Epidermal melanocyte (primary cell): ENCODE results near the gene EARS2.
"Not testable (repeated sequence)": the region's sequence is repeated elsewhere in the genome, so short reads cannot be mapped to it uniquely, and the experiment has no call there.

ENCODE experiments used
- DNase-seq: peaks from one replicate; pipeline ENCODE4 v3.0.0; 2011; ENCODE audit warnings: low spot score; ENCODE audit not compliant: insufficient read length

EARS2 gene

GRCh38 chr16:23556881-23557778, at the start of gene EARS2, which contains the start of gene UBFD1:
Gene EARS2 (minus strand): TSS chr16:23557350. CDS start chr16:23557343, 7 bp downstream.
Gene UBFD1 (plus strand): TSS chr16:23557727. CDS start chr16:23557743, 16 bp downstream.
- peak; percentile 89 for DNase-seq

- DNase-seq = no peak
Measured at GRCh38 chr16:23597003-23597756, 40.0 kb upstream of the EARS2 start.

DNA sequence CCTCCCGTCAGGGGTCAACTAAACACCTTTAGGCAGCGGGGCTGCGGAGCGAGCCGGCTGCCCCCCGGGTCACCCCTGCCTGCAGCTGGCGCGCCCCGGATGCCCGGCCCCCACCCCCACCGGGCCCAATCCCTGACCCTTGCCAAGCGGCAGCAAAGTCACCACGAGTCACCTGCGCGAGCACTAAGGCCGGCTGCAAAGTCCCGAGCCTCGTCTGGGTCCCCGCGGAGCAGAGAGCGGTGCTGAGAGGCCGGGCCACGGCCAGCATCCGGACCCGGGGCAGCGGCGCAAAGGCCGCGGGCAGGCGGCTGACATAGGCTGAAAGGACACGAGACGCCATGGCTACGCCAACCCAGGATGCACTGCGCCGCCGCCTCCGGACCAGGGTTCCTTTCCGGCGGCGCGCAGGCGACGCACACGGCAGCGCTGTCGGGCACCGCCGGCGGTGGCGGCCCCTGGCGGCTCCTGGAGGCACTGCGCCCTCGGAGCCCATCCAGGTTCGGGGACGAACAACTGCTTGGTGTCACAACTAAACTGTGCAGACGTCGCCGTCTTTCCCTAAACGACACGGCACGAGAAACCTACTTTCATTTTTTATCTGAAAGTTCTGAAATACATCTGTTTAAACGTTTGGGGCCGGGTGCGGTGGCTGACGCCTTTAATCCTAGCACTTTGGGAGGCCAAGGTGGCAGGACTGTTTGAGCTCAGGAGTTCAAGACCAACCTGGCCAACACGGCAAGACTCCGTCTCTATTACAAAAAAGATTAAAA, 39.0 kb upstream of the EARS2 start, which contains the start of gene NDUFAB1:
Gene NDUFAB1 (minus strand): TSS at position 366 of the 770 bp plus-strand sequence. CDS start 26 bp downstream, at position 340.
- peak; percentile 74 for DNase-seq

DNA sequence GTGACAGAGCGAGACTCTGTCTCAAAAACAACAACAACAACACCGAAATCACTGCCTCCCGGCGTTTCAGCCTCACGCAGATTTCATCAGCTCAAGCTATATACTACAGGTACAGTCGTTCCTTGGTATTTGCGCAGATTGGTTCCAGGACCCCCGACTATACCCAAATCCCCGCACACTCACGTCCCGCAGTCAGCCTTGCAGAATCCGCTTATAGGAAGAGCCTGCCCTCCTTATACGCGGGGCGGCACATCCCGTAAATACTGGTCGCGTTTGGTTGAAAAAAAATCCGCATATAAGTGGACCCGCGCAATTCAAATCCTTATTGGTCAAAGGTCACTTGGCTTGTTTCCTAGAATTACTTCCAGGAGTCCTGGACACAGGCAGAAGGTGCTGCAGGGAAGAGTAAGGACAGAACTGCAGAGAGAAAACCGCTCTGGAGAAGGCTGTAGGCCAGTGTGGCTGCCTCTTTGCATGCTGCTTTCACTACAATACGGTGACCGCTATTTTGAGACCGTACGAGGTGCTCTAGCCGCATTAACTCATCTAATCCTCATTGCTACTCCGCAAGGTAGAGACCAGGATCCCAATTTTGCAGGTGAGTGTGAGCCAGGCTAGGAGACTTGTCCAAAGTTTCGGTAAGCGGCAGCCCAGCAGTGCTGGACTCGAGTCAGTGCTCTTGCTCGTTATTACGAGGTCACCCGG, 38.2 kb upstream of the EARS2 start:
- DNase-seq = no peak

- DNase-seq = no peak
Measured at GRCh38 chr16:23594186-23594585, 37.0 kb upstream of the EARS2 start.

- DNase-seq = no peak
Measured at GRCh38 chr16:23590181-23590580, 33.0 kb upstream of the EARS2 start.

DNA sequence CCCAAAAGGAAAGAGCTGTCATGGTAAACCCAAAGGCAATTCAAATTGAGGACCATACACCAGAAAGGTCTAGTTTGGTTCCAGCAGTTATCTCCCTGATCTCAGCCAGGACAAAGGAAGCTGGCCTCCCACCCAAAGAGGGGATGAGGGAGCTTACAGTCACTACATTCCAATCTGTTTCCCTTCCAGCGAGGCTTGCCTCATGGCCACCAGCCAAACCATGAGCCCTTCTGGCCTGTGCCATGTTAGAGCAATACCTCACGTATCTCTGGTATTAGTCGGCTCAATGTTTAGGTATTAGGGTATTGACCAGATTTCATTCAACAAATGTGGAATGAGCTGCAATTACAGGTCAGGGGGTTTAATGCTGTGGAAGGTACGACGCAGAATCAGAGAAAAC, 30.6 kb upstream of the EARS2 start:
- DNase-seq = no peak

DNA sequence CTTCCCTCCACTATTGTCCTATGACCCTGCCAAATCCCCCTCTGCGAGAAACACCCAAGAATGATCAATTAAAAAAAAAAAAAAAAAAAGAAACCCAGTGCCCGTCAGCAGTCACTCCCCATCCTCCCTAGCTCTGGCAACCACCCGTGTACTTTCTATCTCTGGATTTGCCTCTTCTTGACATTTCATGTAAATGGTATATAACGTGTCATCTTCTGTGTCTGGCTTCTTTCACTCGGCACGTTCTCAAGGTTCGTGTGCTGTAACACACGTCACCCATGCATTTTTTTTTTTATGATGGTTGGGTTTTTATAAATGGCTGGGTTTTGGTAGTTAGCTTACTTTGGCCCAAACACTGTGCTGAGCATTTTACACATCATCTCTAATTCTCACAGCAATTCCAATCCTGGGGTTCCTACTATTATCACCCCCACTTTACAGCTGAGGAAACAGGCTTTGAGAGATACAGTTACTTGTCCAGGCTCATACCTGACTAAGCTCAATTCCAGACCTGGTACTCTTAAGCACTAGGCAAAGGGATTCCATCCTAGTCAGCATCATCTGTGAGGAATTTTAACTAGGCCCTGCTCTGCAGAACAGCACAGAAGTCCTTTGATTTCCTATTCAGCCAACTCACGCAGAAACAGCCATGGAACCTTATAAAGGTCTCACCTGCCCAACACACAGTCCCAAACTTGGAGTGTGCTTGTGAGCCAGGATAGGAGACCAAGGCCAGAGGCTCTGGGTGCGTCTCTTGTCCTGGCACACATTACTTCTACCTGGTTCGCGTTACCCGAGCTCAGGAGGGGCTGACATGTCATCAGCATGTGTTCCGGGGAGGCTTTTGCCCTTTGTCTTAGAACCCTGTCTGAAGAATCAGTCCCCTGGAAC, 27.3 kb upstream of the EARS2 start:
- DNase-seq = no peak

GRCh38 chr16:23583271-23583670, 26.1 kb upstream of the EARS2 start:
- not testable (repeated sequence) for DNase-seq

DNA sequence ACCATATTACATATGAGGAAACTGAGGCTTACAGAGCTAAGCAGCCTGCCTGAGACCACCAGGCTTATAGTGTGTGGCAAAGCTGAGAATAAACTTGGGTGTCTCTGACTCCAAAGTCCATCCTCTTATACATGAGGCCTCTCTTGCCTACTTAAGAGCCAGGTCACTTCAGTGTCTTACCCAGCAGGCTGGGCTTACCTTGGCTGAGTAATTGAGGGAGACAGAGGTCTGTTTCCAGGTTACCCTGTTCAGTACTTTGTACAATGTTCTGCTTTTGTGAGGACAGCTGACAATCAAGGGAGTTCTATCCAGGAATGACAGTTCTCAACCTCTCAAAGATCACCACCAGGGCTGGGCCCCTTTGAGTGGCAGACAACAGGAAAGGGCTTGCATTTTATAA, 24.6 kb upstream of the EARS2 start:
- no peak for DNase-seq

- DNase-seq = no peak
Measured at GRCh38 chr16:23580391-23580790, 23.2 kb upstream of the EARS2 start.

DNA sequence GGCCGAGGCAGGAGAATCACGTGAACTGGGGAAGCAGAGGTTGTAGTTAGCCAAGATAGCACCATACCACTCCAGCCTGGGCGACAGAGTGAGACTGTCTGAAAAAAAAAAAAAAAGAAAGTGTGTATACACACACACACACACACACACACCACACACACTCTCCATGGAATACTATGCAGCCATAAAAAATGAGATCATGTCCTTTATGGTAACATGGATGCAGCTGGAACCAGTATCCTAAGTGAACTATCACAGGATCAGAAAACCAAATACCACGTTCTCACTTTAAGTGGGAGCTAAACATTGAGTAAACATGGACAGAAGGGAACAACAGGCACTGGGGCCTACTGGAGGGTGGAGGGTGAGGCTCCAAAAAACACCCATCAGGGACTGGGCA, 22.2 kb upstream of the EARS2 start:
- DNase-seq = no peak

DNA sequence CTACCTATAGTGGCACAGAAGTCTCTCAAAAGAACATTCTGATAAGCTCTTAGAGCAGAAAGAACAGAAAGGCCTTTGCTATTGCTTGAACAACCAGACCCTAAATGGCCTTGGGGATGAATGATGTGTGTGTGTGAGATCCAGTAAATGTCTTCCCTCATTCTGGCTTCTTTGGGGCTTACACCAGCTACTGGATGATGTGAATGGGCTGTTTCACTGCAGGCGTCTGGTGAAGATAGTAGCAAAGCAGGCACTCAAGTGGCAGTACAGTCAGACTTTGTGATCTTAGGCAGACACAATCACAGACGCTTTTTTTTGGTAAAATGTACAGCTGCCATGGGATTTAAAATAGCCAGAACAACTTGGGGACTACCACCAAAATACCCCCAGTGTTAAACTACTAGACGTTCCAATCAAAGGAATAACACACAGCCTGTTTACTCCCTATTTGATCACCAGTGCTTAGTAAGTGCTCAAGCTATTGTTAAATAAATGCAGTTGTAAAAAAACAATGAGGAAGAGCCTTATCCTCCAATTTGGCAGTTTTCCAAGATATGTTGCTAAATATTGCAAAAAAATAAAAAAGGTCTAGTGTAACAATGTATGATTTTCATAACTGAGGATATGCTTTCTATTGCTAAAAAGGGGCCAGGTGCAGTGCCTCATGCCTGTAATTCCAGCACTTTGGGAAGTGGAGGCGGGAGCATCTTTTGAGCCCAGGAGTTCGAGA, 21.1 kb upstream of the EARS2 start:
- no peak for DNase-seq

- DNase-seq = no peak
Measured at GRCh38 chr16:23577493-23577892, 20.3 kb upstream of the EARS2 start.

GRCh38 chr16:23575834-23576233, 18.7 kb upstream of the EARS2 start:
- no peak for DNase-seq

DNA sequence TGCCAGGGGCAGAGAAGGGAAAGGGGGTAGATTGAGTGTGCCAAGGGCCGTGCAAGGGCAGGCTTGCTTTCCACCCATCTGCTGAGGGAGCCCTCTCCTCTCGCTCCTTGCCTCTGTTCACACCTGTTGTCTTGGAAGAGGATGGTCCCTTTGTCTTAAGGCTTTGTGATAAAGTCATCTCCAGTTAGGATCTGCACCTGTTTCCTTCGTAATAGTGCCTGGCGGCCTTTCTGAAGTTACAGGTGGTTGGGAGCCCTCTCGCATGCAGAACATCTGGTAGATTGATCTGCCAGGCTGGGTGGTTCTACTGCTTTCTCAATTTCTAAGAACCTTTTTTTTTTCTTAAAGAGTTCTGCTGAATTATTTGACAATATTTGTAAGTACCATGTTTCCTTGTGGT, 16.7 kb upstream of the EARS2 start:
- no peak for DNase-seq

- DNase-seq = no peak
Measured at GRCh38 chr16:23572394-23572793, 15.2 kb upstream of the EARS2 start.

DNA sequence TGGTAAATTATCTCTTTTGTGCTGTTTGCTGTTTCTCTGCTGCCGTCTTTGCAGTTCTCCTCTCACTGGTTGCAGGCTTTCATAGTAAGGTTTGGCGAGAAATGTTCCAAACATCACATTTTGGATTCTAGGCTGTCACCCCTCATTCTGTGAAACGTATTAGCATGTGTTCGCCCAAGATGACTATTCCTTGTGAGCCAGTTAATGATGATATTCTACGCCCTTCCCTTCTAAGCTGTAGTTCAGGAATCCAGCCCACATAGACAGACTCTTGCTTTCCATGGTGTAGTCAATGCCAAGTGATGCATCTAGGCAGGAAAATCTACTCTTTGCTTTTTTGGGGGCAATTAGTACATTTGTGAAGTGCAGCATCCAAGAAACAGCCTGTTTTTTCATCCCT, 14.7 kb upstream of the EARS2 start:
- no peak for DNase-seq

DNA sequence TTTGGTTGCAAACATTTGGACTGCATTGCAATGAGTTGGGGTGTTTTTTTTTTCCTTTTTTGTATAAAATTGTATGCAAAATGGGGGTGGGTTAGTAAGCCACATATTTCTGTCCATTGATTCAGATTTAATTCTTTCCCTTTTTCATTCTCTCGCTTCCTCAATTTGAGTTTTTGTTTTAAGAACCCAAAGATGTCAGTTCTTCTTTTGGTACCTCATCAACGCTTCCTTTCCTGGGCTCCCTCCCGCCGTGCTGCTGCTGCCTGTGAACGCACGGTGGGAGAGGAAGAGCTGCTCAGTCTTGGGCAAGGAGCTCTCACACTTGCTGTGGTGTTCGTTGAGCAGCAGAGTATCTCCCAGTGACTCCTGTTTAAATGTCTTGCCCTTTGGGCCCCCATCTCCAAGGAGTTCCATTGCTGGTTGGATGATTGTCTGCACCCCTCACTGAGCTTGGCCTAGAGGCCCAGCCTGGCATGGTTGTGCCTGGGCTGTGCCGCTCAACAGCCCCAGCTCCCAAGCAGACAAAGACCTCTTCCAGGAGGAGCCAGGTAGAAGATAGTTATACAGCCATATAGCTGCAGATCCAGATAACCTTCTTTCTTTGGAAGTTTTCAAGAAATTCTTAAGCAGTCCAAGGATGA, 14.0 kb upstream of the EARS2 start:
- no peak for DNase-seq
